Astrocyte (in vitro differentiated cells and primary cell): ENCODE data around the gene EME1.

Source experiments
- CTCF ChIP-seq: IDR thresholded peaks from 2 replicates; pipeline ENCODE4 v1.5.1; 2011; ENCODE audit warnings: low read depth, mild to moderate bottlenecking, inconsistent platforms, low read length, moderate library complexity; ENCODE audit not compliant: insufficient read depth
- EZH2 ChIP-seq: IDR thresholded peaks from 2 replicates; pipeline ENCODE4 v1.6.1; 2012; ENCODE audit warnings: mild to moderate bottlenecking, low read length, inconsistent platforms; ENCODE audit not compliant: insufficient read depth

GRCh38 chr17:50372222-50372757 lies 739 bp upstream of the EME1 start:
- no peak for TF ChIP-seq CTCF
- TF ChIP-seq EZH2: no peak
